H1 (cell line): Measurements from ENCODE around the gene GIMAP5. TPM values are rescaled to one million over a fixed set of nuclear protein-coding genes. Genes with fewer than 3 reads are reported as not detected.

ENCODE experiments used
- CTCF ChIA-PET: fragments of 300-600 bp; sonication (Branson Sonifier 250); formaldehyde crosslinking; loops from one replicate; lab custom pipeline; 2021; ENCODE audit not compliant: partially characterized antibody; lab: Charles Lee
- POLR2A ChIA-PET: fragments of 300-600 bp; sonication (Branson Sonifier 250); formaldehyde crosslinking; loops from one replicate; lab custom pipeline; 2021; ENCODE audit warnings: inconsistent platforms; ENCODE audit not compliant: partially characterized antibody; lab: Charles Lee
- DNase-seq, 2 experiments: peaks; one replicate each; pipeline versions ENCODE4 v3.0.0 to v3.0.0-alpha.2; 2010 to 2022; ENCODE audit warnings: low spot score in 2 of 2, low read depth in 1 of 2, mixed read lengths in 1 of 2
- FAIRE-seq: peaks from 2 replicates; lab custom pipeline; 2011; peaks lifted over from hg19 to GRCh38; lab: Jason Lieb, UNC
- H2AFZ ChIP-seq: 2 replicates; pipeline ENCODE4 v1.8.1; 2012; ENCODE audit warnings: low read length, inconsistent platforms
- H2AK5ac ChIP-seq: 2 replicates; pipeline ENCODE4 v1.6.1; 2013; ENCODE audit warnings: low read depth, low read length
- H2BK120ac ChIP-seq: replicated peaks from 2 replicates; pipeline ENCODE3; 2013; ENCODE audit warnings: low read depth, low read length, inconsistent platforms
- H2BK12ac ChIP-seq: 2 replicates; pipeline ENCODE4 v1.6.1; 2013; ENCODE audit warnings: low read depth, low read length
- H2BK15ac ChIP-seq: 2 replicates; pipeline ENCODE4 v1.6.1; 2013; ENCODE audit warnings: low read length
- H2BK20ac ChIP-seq: 2 replicates; pipeline ENCODE4 v1.6.1; 2013; ENCODE audit warnings: low read length
- H2BK5ac ChIP-seq: 2 replicates; pipeline ENCODE4 v1.6.1; 2013; ENCODE audit warnings: low read depth, low read length
- H3K14ac ChIP-seq: 2 replicates; pipeline ENCODE4 v1.6.1; 2013; ENCODE audit warnings: inconsistent platforms; ENCODE audit not compliant: insufficient read length
- H3K18ac ChIP-seq: 2 replicates; pipeline ENCODE4 v1.6.1; 2013; ENCODE audit warnings: low read length; ENCODE audit errors: extremely low read depth
- H3K23ac ChIP-seq: 2 replicates; pipeline ENCODE4 v1.6.1; 2013; ENCODE audit warnings: inconsistent platforms; ENCODE audit not compliant: insufficient read length
- H3K23me2 ChIP-seq: 2 replicates; pipeline ENCODE4 v1.6.1; 2013; ENCODE audit warnings: low read depth, low read length
- H3K27ac ChIP-seq: 2 replicates; pipeline ENCODE4 v1.6.1; 2011; ENCODE audit warnings: low read depth, low read length, inconsistent platforms
- H3K27me3 ChIP-seq, 4 experiments: replicated peaks in 1 of 4; 1 replicate in 1 of 4; 2 replicates in 3 of 4; pipeline versions ENCODE4 v1.6.1 to v1.8.1; 2011 to 2013; ENCODE audit warnings: low read length in 3 of 4, mild to moderate bottlenecking in 3 of 4, inconsistent platforms in 2 of 4, mixed read lengths in 2 of 4, moderate library complexity in 1 of 4; ENCODE audit not compliant: control insufficient read depth in 3 of 4, insufficient read depth in 3 of 4; ENCODE audit errors: extremely low read depth in 1 of 4
- H3K36me3 ChIP-seq, 4 experiments: 2 replicates each; pipeline versions ENCODE4 v1.6.1 to v1.8.1; 2011 to 2013; ENCODE audit warnings: mild to moderate bottlenecking in 4 of 4, low read length in 3 of 4, moderate library complexity in 2 of 4, control low read depth in 1 of 4, inconsistent platforms in 1 of 4; ENCODE audit not compliant: insufficient read depth in 4 of 4, control insufficient read depth in 2 of 4
- H3K4ac ChIP-seq: replicated peaks from 2 replicates; pipeline ENCODE3; 2013; ENCODE audit warnings: low read length, low read depth, mixed read lengths, inconsistent platforms; ENCODE audit not compliant: insufficient read length
- H3K4me1 ChIP-seq, 4 experiments: replicated peaks in 1 of 4; 1 replicate in 1 of 4; 2 replicates in 3 of 4; pipeline versions ENCODE4 v1.6.1 to v1.8.1; 2011 to 2013; ENCODE audit warnings: low read length in 3 of 4, inconsistent platforms in 2 of 4, mixed read lengths in 1 of 4; ENCODE audit not compliant: insufficient read depth in 4 of 4, control insufficient read depth in 3 of 4
- H3K4me2 ChIP-seq, 2 experiments: 2 replicates each; pipeline versions ENCODE4 v1.6.1 to v1.8.1; 2011 to 2013; ENCODE audit warnings: low read depth in 2 of 2, low read length in 2 of 2, control low read depth in 1 of 2, inconsistent platforms in 1 of 2, mild to moderate bottlenecking in 1 of 2; ENCODE audit not compliant: insufficient read depth in 1 of 2
- H3K4me3 ChIP-seq, 4 experiments: fragments of 200-600, 300-600 bp in 1 of 4; sonication (generic), shearing (Covaris generic), sonication (Bioruptor Twin) in 1 of 4; 2 replicates each; pipeline versions ENCODE4 v1.5.1 to v1.8.1; 2011 to 2016; ENCODE audit warnings: low read length in 4 of 4, low read depth in 3 of 4, control low read depth in 2 of 4, inconsistent platforms in 2 of 4, mild to moderate bottlenecking in 2 of 4, mixed read lengths in 1 of 4, moderate library complexity in 1 of 4; ENCODE audit not compliant: insufficient read depth in 2 of 4; ENCODE audit errors: extremely low read depth in 1 of 4
- H3K56ac ChIP-seq: replicated peaks from 2 replicates; pipeline ENCODE3; 2013; ENCODE audit warnings: low read depth, mild to moderate bottlenecking, mixed read lengths, low read length, inconsistent platforms; ENCODE audit not compliant: insufficient read length
- H3K79me1 ChIP-seq: 2 replicates; pipeline ENCODE4 v1.6.1; 2013; ENCODE audit warnings: low read depth, low read length, control low read depth
- H3K79me2 ChIP-seq, 2 experiments: 2 replicates each; pipeline versions ENCODE4 v1.6.1 to v1.8.1; 2012 to 2013; ENCODE audit warnings: low read length in 2 of 2, mild to moderate bottlenecking in 2 of 2, inconsistent platforms in 1 of 2; ENCODE audit not compliant: insufficient read depth in 2 of 2, control insufficient read depth in 1 of 2
- H3K9ac ChIP-seq, 4 experiments: replicated peaks in 1 of 4; 1 replicate in 1 of 4; 2 replicates in 3 of 4; pipeline versions ENCODE4 v1.6.1 to v1.8.1; 2011 to 2013; ENCODE audit warnings: low read depth in 3 of 4, low read length in 3 of 4, control low read depth in 2 of 4, mild to moderate bottlenecking in 2 of 4, moderate library complexity in 2 of 4, inconsistent platforms in 1 of 4; ENCODE audit errors: extremely low read depth in 1 of 4
- H3K9me3 ChIP-seq, 2 experiments: 2 replicates each; pipeline versions ENCODE4 v1.6.1 to v1.8.1; 2012 to 2013; ENCODE audit warnings: mild to moderate bottlenecking in 2 of 2, moderate library complexity in 2 of 2, control low read depth in 1 of 2, inconsistent platforms in 1 of 2, low read depth in 1 of 2, low read length in 1 of 2, mixed read lengths in 1 of 2; ENCODE audit not compliant: insufficient read depth in 2 of 2
- H4K20me1 ChIP-seq, 2 experiments: replicated peaks in 1 of 2; 2 replicates each; pipeline versions ENCODE3 to v1.8.1; 2011 to 2013; ENCODE audit warnings: inconsistent platforms in 2 of 2, low read length in 2 of 2, mild to moderate bottlenecking in 1 of 2; ENCODE audit not compliant: insufficient read depth in 2 of 2, control insufficient read depth in 1 of 2
- H4K5ac ChIP-seq: 2 replicates; pipeline ENCODE4 v1.6.1; 2013; ENCODE audit warnings: low read length, low read depth, mixed read lengths, inconsistent platforms; ENCODE audit not compliant: insufficient read length
- H4K8ac ChIP-seq: 2 replicates; pipeline ENCODE4 v1.8.0; 2013; ENCODE audit warnings: mild to moderate bottlenecking, moderate library complexity, low read length, inconsistent platforms; ENCODE audit not compliant: insufficient read depth; ENCODE audit errors: extremely low read depth
- H4K91ac ChIP-seq: replicated peaks from 2 replicates; pipeline ENCODE3; 2013; ENCODE audit warnings: low read length, mixed read lengths, inconsistent platforms; ENCODE audit not compliant: insufficient read length
- CEBPB ChIP-seq: IDR thresholded peaks from 2 replicates; pipeline ENCODE4 v1.6.1; 2012; ENCODE audit warnings: low read depth, low read length
- EZH2 ChIP-seq: fragments of 200-600 bp; sonication (generic); IDR thresholded peaks from 2 replicates; pipeline ENCODE4 v1.7.1; 2012; ENCODE audit warnings: low read depth, mild to moderate bottlenecking, moderate library complexity, low read length, inconsistent platforms; ENCODE audit not compliant: severe bottlenecking
- GTF2F1 ChIP-seq: IDR thresholded peaks from 2 replicates; pipeline ENCODE4 v1.6.1; 2012; ENCODE audit warnings: low read depth, low read length, improper control_type of control experiment, borderline replicate concordance
- KDM1A ChIP-seq: fragments of 200-600, 300-600 bp; sonication (generic); IDR thresholded peaks from 2 replicates; pipeline ENCODE4 v1.7.1; 2016; ENCODE audit warnings: mild to moderate bottlenecking, low read length, borderline replicate concordance
- MAFK ChIP-seq: IDR thresholded peaks from 2 replicates; pipeline ENCODE4 v1.6.1; 2012; ENCODE audit warnings: low read depth, mild to moderate bottlenecking, improper control_type of control experiment, low read length
- POLR2AphosphoS5 ChIP-seq: IDR thresholded peaks from 2 replicates; pipeline ENCODE4 v1.6.1; 2011; ENCODE audit warnings: low read depth, low read length
- SIN3A ChIP-seq, 2 experiments: IDR thresholded peaks in 1 of 2; conservative IDR thresholded peaks in 1 of 2; 2 replicates each; pipeline ENCODE4 v1.6.1; 2011 to 2012; ENCODE audit warnings: low read length in 2 of 2, improper control_type of control experiment in 1 of 2, low read depth in 1 of 2, mild to moderate bottlenecking in 1 of 2
- SP1 ChIP-seq: IDR thresholded peaks from 2 replicates; pipeline ENCODE4 v1.6.1; 2011; ENCODE audit warnings: low read depth, low read length
- SUZ12 ChIP-seq: fragments of 200-600 bp; sonication (generic); IDR thresholded peaks from 2 replicates; pipeline ENCODE4 v1.6.1; 2012; ENCODE audit warnings: mild to moderate bottlenecking, inconsistent platforms, low read length, moderate library complexity, mixed read lengths
- WGBS, 2 experiments: shearing (Covaris generic) in 1 of 2; methylation state at CpG; one replicate each; pipeline versions ENCODE4 v1.1.6 to v1.1.7; 2013 to 2015; ENCODE audit warnings: low lambda C conversion rate in 2 of 2, mixed read lengths in 2 of 2, inconsistent platforms in 1 of 2, low coverage in 1 of 2, missing lambda C conversion rate in 1 of 2; ENCODE audit not compliant: insufficient replicate concordance in 2 of 2, insufficient coverage in 1 of 2, insufficient read length in 1 of 2; ENCODE audit errors: extremely low coverage in 1 of 2, missing lambda C conversion rate in 1 of 2; 5-methylcytosine and 5-hydroxymethylcytosine counted together
- long read RNA-seq, 2 experiments: library from RNA in 1 of 2; library from capped mRNA in 1 of 2; stranded (forward); transcript quantifications; one replicate each; pipeline ENCODE4 v2.0.0, GENCODE V29; 2021; ENCODE audit warnings: inconsistent platforms in 1 of 2
- polyA minus RNA-seq, 3 experiments: library from RNA; depleted of rRNA, polyadenylated mRNA; stranded (reverse); fragments of >200 nt; gene quantifications; 1 replicate in 2 of 3; 2 replicates in 1 of 3; pipeline ENCODE4 v1.2.3, GENCODE V29; 2011
- polyA plus RNA-seq, 7 experiments: library from polyadenylated mRNA; depleted of rRNA in 3 of 7; stranded (reverse) in 5 of 7; unstranded in 2 of 7; fragments of >200 nt in 5 of 7; fragments of 200-250 nt in 2 of 7; gene quantifications; 1 replicate in 5 of 7; 2 replicates in 1 of 7; 4 replicates in 1 of 7; pipeline versions ENCODE4 v1.2.1 to v1.2.3, GENCODE V29; 2011 to 2013; ENCODE audit warnings: missing spikeins in 2 of 7, mixed read lengths in 2 of 7
- total RNA-seq: library from RNA; stranded (reverse); fragmentation: NEBNext Ultra II Directional; extraction: Animal tissue kit (Norgen Biotek cat#: 25700); gene quantifications from 2 replicates; pipeline ENCODE4 v1.2.1, GENCODE V29; 2021

The GIMAP5 gene
- total RNA-seq (not detected in 2 replicates), polyA plus RNA-seq (2011; rRNA removed) (not detected in 2 replicates), polyA minus RNA-seq (2011; rRNA and poly(A)+ RNA removed) (not detected in 2 replicates)
- polyA plus RNA-seq (2011; cell fraction: cytosol; rRNA removed): not detected
- not detected for polyA plus RNA-seq (2011; cell fraction: nucleus; rRNA removed)
- not detected in 4 replicates for polyA plus RNA-seq (2012, experiment 1 of 2)
- not detected for polyA plus RNA-seq (2012, experiment 2 of 2)
- polyA plus RNA-seq (2013, experiment 1 of 2): not detected
- not detected for polyA plus RNA-seq (2013, experiment 2 of 2)
- not detected for polyA minus RNA-seq (2011; cell fraction: cytosol; rRNA and poly(A)+ RNA removed)
- not detected for polyA minus RNA-seq (2011; cell fraction: nucleus; rRNA and poly(A)+ RNA removed)
- long read RNA-seq, experiment 1: 0 reads
- long read RNA-seq, experiment 2: 0 reads

DNA sequence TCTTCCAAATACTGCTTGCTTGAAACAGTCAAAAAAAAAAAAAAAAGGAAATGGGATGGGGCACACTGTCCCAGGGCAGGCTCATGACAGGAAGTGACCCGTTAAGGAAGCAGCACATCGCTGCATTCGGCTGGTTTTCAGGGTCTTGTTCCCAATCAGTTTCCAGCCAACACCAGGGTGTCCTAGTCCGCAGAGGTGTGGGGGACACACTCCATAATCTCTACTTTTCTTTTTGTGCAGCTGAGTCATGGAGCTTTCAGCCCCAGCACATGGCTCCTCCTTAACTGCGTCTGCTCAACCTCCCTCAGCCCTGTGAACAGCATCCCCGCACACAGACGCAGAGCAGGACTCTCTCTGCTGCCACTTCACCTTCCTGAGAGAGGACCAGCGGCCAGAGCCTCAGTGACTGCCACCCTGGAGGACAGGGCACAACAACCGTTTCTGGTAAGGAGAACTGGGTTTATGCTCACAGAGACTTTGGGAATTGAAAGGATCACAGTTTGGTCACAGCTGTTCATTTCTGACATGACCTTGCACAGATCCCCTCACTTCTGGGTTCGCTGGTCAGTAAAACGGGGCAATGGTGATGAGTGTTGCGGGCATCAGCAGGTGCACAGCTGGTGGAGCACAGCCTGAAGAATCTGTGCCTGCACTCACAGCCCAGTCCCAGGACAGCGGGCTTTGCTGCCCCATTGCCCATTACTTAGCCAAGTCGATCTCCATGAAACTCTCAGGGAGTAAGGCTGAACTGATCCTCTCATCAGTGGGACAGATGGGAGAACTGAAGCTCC, at the start of gene GIMAP5:
GIMAP5 (plus strand) TSS at position 154 of the 791 bp plus-strand sequence. CDS start 3,467 bp downstream, outside the sequence.
- H3K9me3 ChIP-seq: peaks cover 0 to 15% of the 10 kb centered on the region in 2 experiments; a peak in 2 of 4 replicates
- no peak within 1 kb of the TSS for H3K27ac ChIP-seq
- H2BK12ac ChIP-seq: no peak within 1 kb of the TSS
- no peak within 1 kb of the TSS for H2BK5ac ChIP-seq
- H4K8ac ChIP-seq: no peak within 1 kb of the TSS
- no peak within 1 kb of the TSS for H3K4me3 ChIP-seq
- no peak within 1 kb of the TSS for H4K5ac ChIP-seq
- no peaks in the 10 kb centered on the region for H3K79me1 ChIP-seq
- peaks cover 10 to 36% of the 10 kb centered on the region in 2 experiments for H4K20me1 ChIP-seq
- no peaks in the 10 kb centered on the region for H3K79me2 ChIP-seq
- ChIA-PET CTCF (interaction anchor here (0.6 to 1.2 kb wide), 2 partner anchors 161 to 287 kb away, joined by 3 read pairs; no protein-coding TSS in a partner anchor), POLR2A (no interaction called here)
- H3K23me2 ChIP-seq: no peaks in the 10 kb centered on the region
- peaks cover 89 to 97% (median 97%) of the 10 kb centered on the region in 4 experiments for H3K27me3 ChIP-seq
- DNase-seq (no peak), FAIRE-seq (no peak)
- H3K36me3 ChIP-seq: peaks cover 0 to 5% (median 0%) of the 10 kb centered on the region in 4 experiments; a peak in 1 of 8 replicates
- peaks cover 0 to 2% (median 0%) of the 10 kb centered on the region in 4 experiments; a peak in 1 of 7 replicates for H3K4me1 ChIP-seq
- H3K14ac ChIP-seq: no peak within 1 kb of the TSS
- H2AFZ ChIP-seq: no peak within 1 kb of the TSS
- no peak within 1 kb of the TSS for H3K4me2 ChIP-seq
- no peak within 1 kb of the TSS for H3K18ac ChIP-seq
- H3K9ac ChIP-seq: no peak within 1 kb of the TSS
- TF ChIP-seq POLR2AphosphoS5 (no peak), KDM1A (no peak), MAFK (no peak), EZH2 (peak; percentile 37), SP1 (no peak), GTF2F1 (no peak), SIN3A (conservative IDR thresholded peaks at IDR 0.05 in 1 of 2, IDR thresholded peaks at IDR 0.05 in 1 of 2; ENCODE audit: low read depth in 1 of 2, low read length in 2 of 2) (no peak), SUZ12 (peak; percentile 50; the same call in 1 of the 2 replicates), CEBPB (no peak)
- WGBS, 2 experiments: 77% methylated on average over 12 of the region's 14 CpGs; no CpG with 5 or more reads in 1 of the 2 experiments
- no peak within 1 kb of the TSS for H2BK20ac ChIP-seq
- no peak within 1 kb of the TSS for H2BK15ac ChIP-seq
- H4K91ac ChIP-seq: no peak within 1 kb of the TSS
- no peak within 1 kb of the TSS for H3K23ac ChIP-seq
- H3K56ac ChIP-seq: no peak within 1 kb of the TSS
- H2BK120ac ChIP-seq: no peak within 1 kb of the TSS
- no peak within 1 kb of the TSS for H2AK5ac ChIP-seq
- H3K4ac ChIP-seq: no peak within 1 kb of the TSS
